Gastrocnemius medialis (tissue), 4 donors: ENCODE results near the gene TNFAIP8. TPM values are rescaled to one million over a fixed set of nuclear protein-coding genes. Genes with fewer than 3 reads are reported as not detected.
"Not testable (repeated sequence)": the region's sequence is repeated elsewhere in the genome, so short reads cannot be mapped to it uniquely, and the experiment has no call there.

ENCODE experiments used
- ATAC-seq, 2 donors: fragments of 150-250 bp; one replicate each; pipeline ENCODE4 v1.9.1; 2016
- DNase-seq, 2 donors: peaks; one replicate each; pipeline ENCODE4 v3.0.0-alpha.2; 2019
- H3K27ac ChIP-seq, 4 donors: fragments of 200-600 bp; sonication (generic); 1 replicate in 1 of 4; 2 replicates in 3 of 4; pipeline ENCODE4 v1.5.1; 2016 to 2018; ENCODE audit warnings: mild to moderate bottlenecking in 2 of 4, moderate library complexity in 1 of 4
- H3K27me3 ChIP-seq, 3 donors: fragments of 200-600 bp; sonication (generic) in 2 of 3; 1 replicate in 1 of 3; 2 replicates in 2 of 3; pipeline versions ENCODE4 v1.5.1 to v1.6.0; 2016 to 2019; ENCODE audit warnings: mild to moderate bottlenecking in 1 of 3, moderate library complexity in 1 of 3
- H3K36me3 ChIP-seq, 2 donors: fragments of 200-600 bp; sonication (generic) in 1 of 2; one replicate each; pipeline ENCODE4 v1.5.1; 2017 to 2018
- H3K4me1 ChIP-seq, 2 donors: fragments of 200-600 bp; sonication (generic) in 1 of 2; one replicate each; pipeline ENCODE4 v1.5.1; 2016 to 2017; ENCODE audit warnings: mild to moderate bottlenecking in 2 of 2
- H3K4me3 ChIP-seq, 4 donors: fragments of 200-600 bp; sonication (generic) in 3 of 4; 1 replicate in 1 of 4; 2 replicates in 3 of 4; pipeline ENCODE4 v1.5.1; 2016 to 2019; ENCODE audit warnings: mild to moderate bottlenecking in 2 of 4
- H3K9me3 ChIP-seq, 3 donors: fragments of 200-600 bp; sonication (generic) in 2 of 3; 1 replicate in 1 of 3; 2 replicates in 2 of 3; pipeline ENCODE4 v1.5.1; 2016 to 2019
- CTCF ChIP-seq, 5 experiments: fragments of 450-650 bp in 3 of 5; fragments of 200-600 bp in 2 of 5; sonication (generic) in 2 of 5; IDR thresholded peaks in 4 of 5; conservative IDR thresholded peaks in 1 of 5; 1 replicate in 4 of 5; 2 replicates in 1 of 5; pipeline ENCODE4 v1.5.1; 2016 to 2019; ENCODE audit warnings: antibody characterized with exemption in 5 of 5, mild to moderate bottlenecking in 3 of 5, moderate library complexity in 3 of 5
- POLR2A ChIP-seq, 2 donors: fragments of 450-650 bp; IDR thresholded peaks; one replicate each; pipeline ENCODE4 v1.6.1; 2017; ENCODE audit warnings: antibody characterized with exemption in 2 of 2, mild to moderate bottlenecking in 2 of 2, moderate library complexity in 2 of 2
- in situ Hi-C, 4 donors: fragments of 200-750 bp; cut with MboI; loops; one replicate each; pipeline versions ENCODE4 v1.15.0 to v1.8.0; 2017; ENCODE audit warnings: low sequenced_read_pairs in 4 of 4
- intact Hi-C: fragments of 100-400 bp; cut with DNase I; formaldehyde crosslinking; loops from one replicate; pipeline ENCODE4 v1.15.1; 2023; ENCODE audit warnings: low total_unique reads
- total RNA-seq, 4 donors: library from RNA; depleted of rRNA; stranded (reverse); fragments of >200 nt; gene quantifications; one replicate each; pipeline versions ENCODE4 v1.1.0 to v1.2.3, GENCODE V29; 2016

Gene TNFAIP8
- total RNA-seq, 4 donors from 2014 or later: 0.20 to 5.8 (median 2.0) TPM

DNA sequence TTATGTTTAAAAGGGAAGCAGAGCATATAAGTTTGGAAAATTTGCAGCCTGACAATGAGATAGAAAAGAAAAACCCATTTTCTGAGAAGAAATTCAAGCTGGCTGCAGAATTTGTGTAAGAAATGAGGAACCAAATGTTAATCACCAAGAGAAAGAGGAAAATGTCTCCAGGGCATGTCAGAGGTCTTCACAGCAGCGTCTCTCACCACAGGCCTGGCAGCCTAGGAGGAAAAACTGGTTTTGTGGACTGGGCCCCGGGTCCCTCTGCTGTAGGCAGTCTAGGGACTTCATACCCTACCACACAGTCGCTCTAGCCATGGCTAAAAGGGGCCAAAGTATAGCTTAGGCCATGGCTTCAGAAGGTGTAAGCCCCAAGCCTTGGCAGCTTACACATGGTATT lies 64.3 kb downstream of the TNFAIP8 start:
- TF ChIP-seq CTCF (IDR thresholded peaks at IDR 0.05 in 4 of 5, conservative IDR thresholded peaks at IDR 0.05 in 1 of 5): no peak
- Histone ChIP-seq H3K4me1 (no peaks in the 10 kb centered on the region), H3K9me3 (no peaks in the 10 kb centered on the region), H3K4me3 (no peak overlapping the region), H3K27ac (no peak overlapping the region), H3K27me3 (no peaks in the 10 kb centered on the region), H3K36me3 (no peaks in the 10 kb centered on the region)
- intact Hi-C loops (no loop called here), in situ Hi-C loops (loop anchor here in 1 of 4 donors (25.0 kb wide), 1 partner anchor 433 kb away; the partner anchor contains the start of gene DTWD2)
- ATAC-seq: no peak
- no peak for DNase-seq

DNA sequence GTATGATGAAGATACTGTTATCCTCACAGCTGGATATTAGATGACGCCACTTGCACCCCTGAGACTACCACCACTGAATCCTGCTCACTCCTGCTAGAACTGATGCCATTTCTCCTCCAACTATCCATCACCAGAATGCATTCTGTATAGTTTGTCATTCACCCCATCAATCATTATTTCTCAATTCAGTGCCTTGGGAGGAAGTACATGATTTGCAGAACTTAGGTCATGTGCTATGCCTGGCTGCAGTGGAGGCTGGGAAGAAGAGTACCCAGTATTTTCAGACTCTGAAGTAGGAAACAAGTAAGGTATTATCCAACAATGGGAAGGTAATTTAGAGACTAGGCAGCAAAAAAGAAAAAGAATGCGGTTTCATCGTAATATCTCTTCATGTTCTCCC lies 70.2 kb downstream of the TNFAIP8 start:
- Histone ChIP-seq H3K27me3 (no peaks in the 10 kb centered on the region), H3K27ac (no peak overlapping the region), H3K36me3 (no peaks in the 10 kb centered on the region), H3K4me1 (no peaks in the 10 kb centered on the region), H3K4me3 (no peak overlapping the region), H3K9me3 (no peaks in the 10 kb centered on the region)
- TF ChIP-seq CTCF (IDR thresholded peaks at IDR 0.05 in 4 of 5, conservative IDR thresholded peaks at IDR 0.05 in 1 of 5) (no peak), POLR2A (IDR thresholded peaks at IDR 0.05) (no peak)
- ATAC-seq (peak in 1 of 2 donors; percentile 33), DNase-seq (no peak)
- in situ Hi-C loops: no loop called here
- intact Hi-C loops: no loop called here

- intact Hi-C loops: no loop called here
Observed at GRCh38 chr5:119427060-119427459, 71.2 kb downstream of the TNFAIP8 start.

DNA sequence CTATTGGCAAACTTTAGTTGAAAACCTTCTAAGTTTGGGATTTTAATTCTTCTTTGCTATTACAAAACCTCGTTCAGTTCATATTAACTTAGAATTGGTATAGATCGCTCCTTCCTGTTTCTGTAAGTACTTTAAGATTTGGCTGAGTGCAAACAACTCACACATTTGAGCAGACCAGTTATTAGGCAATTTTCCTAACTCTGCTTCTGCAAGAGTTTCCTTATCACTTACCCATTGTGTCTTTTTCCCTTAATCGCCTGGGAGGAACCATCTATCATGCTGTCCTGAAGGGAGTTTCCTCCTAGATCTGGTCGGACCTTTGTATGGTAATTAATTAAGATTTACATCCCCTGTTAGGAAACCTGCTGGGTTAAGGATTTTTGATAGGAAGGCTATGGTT lies 71.8 kb downstream of the TNFAIP8 start:
- H3K4me3 ChIP-seq, H3K36me3 ChIP-seq, intact Hi-C loops, H3K4me1 ChIP-seq, in situ Hi-C loops, DNase-seq, H3K27me3 ChIP-seq, ATAC-seq, H3K27ac ChIP-seq, H3K9me3 ChIP-seq: not testable (repeated sequence)

More at GRCh38 chr5:119427060-119427459, 71.2 kb downstream of the TNFAIP8 start:
- Histone ChIP-seq H3K4me3 (no peak overlapping the region), H3K27me3 (no peaks in the 10 kb centered on the region), H3K9me3 (no peaks in the 10 kb centered on the region), H3K27ac (no peak overlapping the region), H3K4me1 (no peaks in the 10 kb centered on the region), H3K36me3 (no peaks in the 10 kb centered on the region)
- DNase-seq (no peak), ATAC-seq (no peak)
- TF ChIP-seq CTCF (IDR thresholded peaks at IDR 0.05 in 4 of 5, conservative IDR thresholded peaks at IDR 0.05 in 1 of 5): no peak
- no peak for TF ChIP-seq POLR2A (IDR thresholded peaks at IDR 0.05)
- in situ Hi-C loops: no loop called here

DNA sequence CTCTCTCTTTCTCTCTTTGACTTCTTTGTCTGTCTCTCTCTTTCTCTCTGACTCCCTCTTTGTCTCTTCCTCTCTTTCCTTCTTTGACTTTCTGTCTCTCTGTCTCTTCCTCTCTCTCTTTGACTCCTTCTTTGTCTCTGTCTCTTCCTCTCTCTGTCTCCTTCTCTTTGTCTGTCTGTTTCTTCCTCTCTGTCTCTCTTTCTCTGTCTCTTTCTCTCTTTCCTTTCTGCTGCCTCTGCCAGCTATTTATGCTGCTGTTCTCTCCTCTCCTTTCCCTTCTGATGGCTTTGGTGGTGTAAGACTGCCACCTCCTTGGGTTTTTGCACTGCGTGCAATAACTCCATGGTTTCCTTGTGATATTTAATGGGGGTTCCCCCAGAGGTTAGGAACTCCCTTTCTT lies 72.3 kb downstream of the TNFAIP8 start:
- intact Hi-C loops, ATAC-seq, in situ Hi-C loops, H3K9me3 ChIP-seq, DNase-seq, H3K27ac ChIP-seq, H3K4me3 ChIP-seq, H3K4me1 ChIP-seq, H3K27me3 ChIP-seq, H3K36me3 ChIP-seq: not testable (repeated sequence)

DNA sequence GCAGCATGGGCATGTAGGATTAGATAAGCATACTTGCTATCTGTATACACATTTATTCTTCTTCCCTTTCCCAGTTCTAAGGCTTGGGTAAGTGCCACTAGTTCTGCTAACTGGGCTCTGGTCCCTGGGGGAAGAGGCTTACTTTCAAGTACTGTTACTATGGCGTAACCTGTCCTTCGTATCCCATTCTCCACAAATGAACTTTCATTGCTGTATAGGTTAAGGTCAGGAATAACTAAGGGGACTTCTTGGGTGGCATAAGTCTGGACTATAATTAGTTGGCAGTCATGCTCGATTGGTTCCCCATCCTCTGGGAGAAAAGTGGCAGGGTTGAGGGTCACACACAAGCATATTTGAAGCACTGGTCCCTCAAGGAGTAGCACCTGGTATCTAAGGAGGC lies 72.8 kb downstream of the TNFAIP8 start:
- H3K4me1 ChIP-seq, H3K27ac ChIP-seq, H3K27me3 ChIP-seq, H3K9me3 ChIP-seq, H3K36me3 ChIP-seq, ATAC-seq, in situ Hi-C loops, H3K4me3 ChIP-seq, DNase-seq, intact Hi-C loops: not testable (repeated sequence)

DNA sequence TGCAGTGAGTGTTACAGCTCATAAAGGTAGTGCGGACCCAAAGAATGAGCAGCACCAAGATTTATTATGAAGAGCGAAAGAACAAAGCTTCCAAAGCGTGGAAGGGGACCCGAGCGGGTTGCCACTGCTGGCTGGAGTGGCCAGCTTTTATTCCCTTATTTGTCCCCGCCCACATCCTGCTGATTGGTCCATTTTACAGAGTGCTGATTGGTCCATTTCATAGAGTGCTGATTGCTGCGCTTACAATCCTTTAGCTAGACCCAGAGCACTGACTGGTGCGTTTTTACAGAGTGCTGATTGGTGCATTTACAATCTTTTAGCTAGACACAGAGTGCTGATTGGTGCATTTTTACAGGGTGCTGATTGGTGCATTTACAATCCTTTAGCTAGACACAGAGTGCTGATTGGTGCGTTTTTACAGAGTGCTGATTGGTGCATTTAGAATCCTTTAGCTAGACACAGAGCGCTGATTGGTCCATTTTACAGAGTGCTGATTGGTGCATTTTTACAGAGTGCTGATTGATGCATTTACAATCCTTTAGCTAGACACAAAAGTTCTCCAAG lies 76.9 kb downstream of the TNFAIP8 start:
- DNase-seq, H3K36me3 ChIP-seq, ATAC-seq, intact Hi-C loops, in situ Hi-C loops, H3K27me3 ChIP-seq, H3K4me3 ChIP-seq, H3K27ac ChIP-seq, H3K9me3 ChIP-seq, H3K4me1 ChIP-seq: not testable (repeated sequence)
